Measurements from ENCODE around the gene PYCARD. TPM values are rescaled to one million over a fixed set of nuclear protein-coding genes. Genes with fewer than 3 reads are reported as not detected.

PYCARD gene
- total RNA-seq, 1 experiment from 2014 or later: not detected

DNA sequence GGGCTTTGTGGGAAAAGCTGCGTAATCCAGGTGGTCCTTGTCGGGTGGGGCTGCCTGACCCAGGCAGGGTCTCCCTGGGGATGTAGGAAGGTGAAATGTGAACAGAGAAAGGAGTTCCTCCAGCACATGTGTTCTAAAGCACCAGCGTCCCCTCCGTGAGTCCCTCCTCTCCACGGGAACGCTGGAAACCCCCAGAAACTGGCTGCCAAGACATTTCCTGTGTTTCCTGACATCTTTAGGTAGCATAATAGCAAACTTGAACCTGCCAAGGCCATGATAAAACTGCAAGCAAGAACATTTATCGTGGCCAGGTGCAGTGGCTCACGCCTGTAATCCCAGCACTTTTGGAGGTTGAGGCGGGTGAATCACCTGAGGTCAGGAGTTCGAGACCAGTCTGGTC is 26.9 kb upstream of the PYCARD start:
- H3K9ac ChIP-seq (ENCODE audit: low read length): no peak overlapping the region
- RAD21 ChIA-PET (ENCODE audit: low non-redundant PET in 1 of 2, low total read pairs in 2 of 2, uncharacterized antibody in 2 of 2, unreplicated experiment in 2 of 2): no interaction called here
- CTCF ChIA-PET: no interaction called here
- DNase-seq (ENCODE audit: low read depth, low spot score): no peak
- no peaks in the 10 kb centered on the region for H3K9me2 ChIP-seq (ENCODE audit: insufficient read depth)
- H3K27ac ChIP-seq (ENCODE audit: low read depth, low read length): no peak overlapping the region
- H3K79me2 ChIP-seq (ENCODE audit: insufficient read depth, low read length): no peaks in the 10 kb centered on the region
- POLR2A ChIA-PET: no interaction called here
- no peaks in the 10 kb centered on the region for H3K4me1 ChIP-seq (ENCODE audit: control insufficient read depth in 1 of 2, insufficient read depth in 2 of 2, low read length in 2 of 2)
- no peak overlapping the region for H3K4me2 ChIP-seq (ENCODE audit: low read length)
- intact Hi-C loops (cut with micrococcal nuclease): no loop called here
- H4K20me1 ChIP-seq (ENCODE audit: insufficient read depth): no peaks in the 10 kb centered on the region
- H3K27me3 ChIP-seq (ENCODE audit: insufficient read depth, low read length): no peaks in the 10 kb centered on the region
- H3K4me3 ChIP-seq (replicated peaks in 1 of 2; ENCODE audit: low read depth in 1 of 2, low read length in 2 of 2): no peak overlapping the region
- no peak for TF ChIP-seq ATF3 (IDR thresholded peaks at IDR 0.05)
- no peak for TF ChIP-seq YY1 (IDR thresholded peaks at IDR 0.05; ENCODE audit: extremely low read depth, insufficient replicate concordance, low read depth, low read length)
- no peak for TF ChIP-seq SP1 (IDR thresholded peaks at IDR 0.05; ENCODE audit: low read depth)
- TF ChIP-seq SIN3A (IDR thresholded peaks at IDR 0.05; ENCODE audit: low read depth): no peak
- no peak for TF ChIP-seq CEBPB (IDR thresholded peaks at IDR 0.05; ENCODE audit: low read depth)
- TF ChIP-seq POLR2A (IDR thresholded peaks at IDR 0.05; ENCODE audit: borderline replicate concordance, extremely low read depth, insufficient read depth, insufficient read length): no peak
- no peak for TF ChIP-seq ZFX (IDR thresholded peaks at IDR 0.05)
- TF ChIP-seq ELF1 (IDR thresholded peaks at IDR 0.05; ENCODE audit: borderline replicate concordance, low read depth): no peak
- no peak for TF ChIP-seq ZNF274 (IDR thresholded peaks at IDR 0.05; ENCODE audit: low read depth, low read length)
- no peak overlapping the region for H2AFZ ChIP-seq (ENCODE audit: low read depth, low read length, poor library complexity, severe bottlenecking)
- no peaks in the 10 kb centered on the region for H3K9me3 ChIP-seq (ENCODE audit: control insufficient read depth in 1 of 2, insufficient read depth in 1 of 2, low read depth in 1 of 2, low read length in 2 of 2)
- H3K36me3 ChIP-seq (ENCODE audit: control insufficient read depth in 1 of 2, insufficient read depth in 2 of 2, low read length in 2 of 2): no peaks in the 10 kb centered on the region
- no peak for ATAC-seq
- BruUV-seq (replicated peaks): no TSS peak

DNA sequence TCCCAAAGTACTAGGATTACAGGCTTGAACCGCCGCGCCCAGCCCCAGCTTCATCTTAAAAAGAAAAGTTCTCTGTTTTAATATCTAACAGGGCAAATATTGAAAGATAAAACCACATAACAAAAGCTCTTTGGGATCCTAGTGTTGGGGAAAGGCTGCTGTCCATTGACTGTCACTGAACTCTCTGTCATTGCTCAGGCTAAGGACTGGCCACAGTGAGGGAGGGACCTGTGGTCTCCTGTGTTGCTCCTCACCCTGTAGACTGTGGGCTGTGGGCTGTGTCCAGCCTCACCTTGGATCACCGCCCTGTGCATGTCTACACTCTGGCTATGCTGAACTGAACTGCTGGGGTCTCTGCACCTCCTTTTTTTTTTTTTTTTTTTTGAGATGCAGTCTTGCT is 25.6 kb upstream of the PYCARD start:
- TF ChIP-seq POLR2AphosphoS5 (IDR thresholded peaks at IDR 0.05; ENCODE audit: low read depth, low read length) (no peak), REST (IDR thresholded peaks at IDR 0.05; ENCODE audit: low read depth) (no peak), CBX3 (IDR thresholded peaks at IDR 0.05; ENCODE audit: low read depth) (no peak), CTCF (IDR thresholded peaks at IDR 0.05 in 2 of 3, conservative IDR thresholded peaks at IDR 0.05 in 1 of 3; ENCODE audit: borderline replicate concordance in 1 of 3, insufficient read depth in 1 of 3, low read depth in 2 of 3, low read length in 2 of 3) (no peak), FOSL1 (IDR thresholded peaks at IDR 0.05; ENCODE audit: low read depth) (no peak), SIN3A (IDR thresholded peaks at IDR 0.05; ENCODE audit: low read depth) (no peak), YY1 (IDR thresholded peaks at IDR 0.05; ENCODE audit: extremely low read depth, insufficient replicate concordance, low read depth, low read length) (no peak), EZH2phosphoT487 (IDR thresholded peaks at IDR 0.05; ENCODE audit: borderline replicate concordance) (no peak), RAD21 (IDR thresholded peaks at IDR 0.05; ENCODE audit: low read depth) (no peak), SP1 (IDR thresholded peaks at IDR 0.05; ENCODE audit: low read depth) (no peak), SRF (IDR thresholded peaks at IDR 0.05; ENCODE audit: low read depth) (no peak), CEBPB (IDR thresholded peaks at IDR 0.05; ENCODE audit: low read depth) (no peak)
- CTCF ChIA-PET: no interaction called here
- Histone ChIP-seq H3K4me2 (ENCODE audit: low read length) (no peak overlapping the region), H3K4me3 (replicated peaks in 1 of 2; ENCODE audit: low read depth in 1 of 2, low read length in 2 of 2) (no peak overlapping the region), H3K9me2 (ENCODE audit: insufficient read depth) (no peaks in the 10 kb centered on the region), H3K9me3 (ENCODE audit: control insufficient read depth in 1 of 2, insufficient read depth in 1 of 2, low read depth in 1 of 2, low read length in 2 of 2) (no peaks in the 10 kb centered on the region), H3K79me2 (ENCODE audit: insufficient read depth, low read length) (no peaks in the 10 kb centered on the region), H3K4me1 (ENCODE audit: control insufficient read depth in 1 of 2, insufficient read depth in 2 of 2, low read length in 2 of 2) (no peaks in the 10 kb centered on the region), H2AFZ (ENCODE audit: low read depth, low read length, poor library complexity, severe bottlenecking) (no peak overlapping the region), H3K27me3 (ENCODE audit: insufficient read depth, low read length) (no peaks in the 10 kb centered on the region), H4K20me1 (ENCODE audit: insufficient read depth) (no peaks in the 10 kb centered on the region), H3K9ac (ENCODE audit: low read length) (no peak overlapping the region), H3K36me3 (ENCODE audit: control insufficient read depth in 1 of 2, insufficient read depth in 2 of 2, low read length in 2 of 2) (no peaks in the 10 kb centered on the region), H3K27ac (ENCODE audit: low read depth, low read length) (no peak overlapping the region)
- DNase-seq (ENCODE audit: low read depth, low spot score) (no peak), ATAC-seq (no peak)
- BruUV-seq (replicated peaks): no TSS peak
- RAD21 ChIA-PET (ENCODE audit: low non-redundant PET in 1 of 2, low total read pairs in 2 of 2, uncharacterized antibody in 2 of 2, unreplicated experiment in 2 of 2): no interaction called here
- POLR2A ChIA-PET: interaction anchor here (0.7 to 1.0 kb wide), 2 partner anchors 15 to 104 kb away, joined by 3 to 4 read pairs; partner anchors contain the start of gene TRIM72
- intact Hi-C loops (cut with micrococcal nuclease): no loop called here

Data from HCT116 (cell line).